GM12872 (cell line): ENCODE data around the gene LRR1.
A peak's percentile ranks its signal among the peaks of the same experiment; 100 is the strongest.

Experiments
- TF ChIP-seq, protein P1 (sequence below): IDR thresholded peaks from 3 replicates; pipeline ENCODE4 v1.5.1; 2011; ENCODE audit warnings: low read depth, mild to moderate bottlenecking, low read length, moderate library complexity; ENCODE audit not compliant: insufficient read depth

The LRR1 gene

DNA sequence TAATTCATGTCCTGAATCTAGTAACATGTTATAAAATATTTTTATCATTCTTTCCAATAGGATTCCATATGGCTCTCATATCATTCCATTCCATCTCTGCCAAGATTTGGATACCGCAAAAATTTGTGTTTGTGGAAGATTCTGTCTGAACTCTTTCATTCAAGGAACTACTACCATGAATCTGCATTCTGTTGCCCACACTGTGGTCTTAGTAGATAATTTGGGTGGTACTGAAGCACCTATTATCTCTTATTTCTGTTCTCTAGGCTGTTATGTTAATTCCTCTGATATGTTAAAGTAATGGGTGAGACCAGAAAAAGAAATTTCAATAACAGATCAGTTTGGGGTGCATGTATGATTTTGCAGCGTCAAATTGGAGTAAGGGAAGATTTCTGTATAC lies 15.5 kb downstream of the LRR1 start:
- TF ChIP-seq, protein P1, sequence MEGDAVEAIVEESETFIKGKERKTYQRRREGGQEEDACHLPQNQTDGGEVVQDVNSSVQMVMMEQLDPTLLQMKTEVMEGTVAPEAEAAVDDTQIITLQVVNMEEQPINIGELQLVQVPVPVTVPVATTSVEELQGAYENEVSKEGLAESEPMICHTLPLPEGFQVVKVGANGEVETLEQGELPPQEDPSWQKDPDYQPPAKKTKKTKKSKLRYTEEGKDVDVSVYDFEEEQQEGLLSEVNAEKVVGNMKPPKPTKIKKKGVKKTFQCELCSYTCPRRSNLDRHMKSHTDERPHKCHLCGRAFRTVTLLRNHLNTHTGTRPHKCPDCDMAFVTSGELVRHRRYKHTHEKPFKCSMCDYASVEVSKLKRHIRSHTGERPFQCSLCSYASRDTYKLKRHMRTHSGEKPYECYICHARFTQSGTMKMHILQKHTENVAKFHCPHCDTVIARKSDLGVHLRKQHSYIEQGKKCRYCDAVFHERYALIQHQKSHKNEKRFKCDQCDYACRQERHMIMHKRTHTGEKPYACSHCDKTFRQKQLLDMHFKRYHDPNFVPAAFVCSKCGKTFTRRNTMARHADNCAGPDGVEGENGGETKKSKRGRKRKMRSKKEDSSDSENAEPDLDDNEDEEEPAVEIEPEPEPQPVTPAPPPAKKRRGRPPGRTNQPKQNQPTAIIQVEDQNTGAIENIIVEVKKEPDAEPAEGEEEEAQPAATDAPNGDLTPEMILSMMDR: no peak

DNA sequence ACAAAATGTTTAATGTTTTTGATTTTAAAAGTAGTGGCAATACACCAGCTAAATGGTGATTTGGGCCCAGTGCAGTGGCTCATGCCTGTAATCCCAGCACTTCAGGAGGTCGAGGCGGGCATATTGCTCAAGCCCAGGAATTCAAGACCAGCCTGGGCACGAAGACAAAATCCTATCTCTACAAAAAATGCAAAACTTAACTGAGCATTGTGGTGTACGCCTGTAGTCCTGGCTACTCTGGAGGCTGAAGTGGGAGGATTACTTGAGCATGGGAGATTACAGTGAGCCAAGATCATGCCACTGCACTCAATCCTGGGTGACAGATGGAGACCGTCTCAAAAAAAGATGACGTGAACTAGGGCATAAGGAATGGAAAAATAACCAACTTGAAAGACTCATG lies 17.0 kb downstream of the LRR1 start:
- TF ChIP-seq, protein P1: no peak

DNA sequence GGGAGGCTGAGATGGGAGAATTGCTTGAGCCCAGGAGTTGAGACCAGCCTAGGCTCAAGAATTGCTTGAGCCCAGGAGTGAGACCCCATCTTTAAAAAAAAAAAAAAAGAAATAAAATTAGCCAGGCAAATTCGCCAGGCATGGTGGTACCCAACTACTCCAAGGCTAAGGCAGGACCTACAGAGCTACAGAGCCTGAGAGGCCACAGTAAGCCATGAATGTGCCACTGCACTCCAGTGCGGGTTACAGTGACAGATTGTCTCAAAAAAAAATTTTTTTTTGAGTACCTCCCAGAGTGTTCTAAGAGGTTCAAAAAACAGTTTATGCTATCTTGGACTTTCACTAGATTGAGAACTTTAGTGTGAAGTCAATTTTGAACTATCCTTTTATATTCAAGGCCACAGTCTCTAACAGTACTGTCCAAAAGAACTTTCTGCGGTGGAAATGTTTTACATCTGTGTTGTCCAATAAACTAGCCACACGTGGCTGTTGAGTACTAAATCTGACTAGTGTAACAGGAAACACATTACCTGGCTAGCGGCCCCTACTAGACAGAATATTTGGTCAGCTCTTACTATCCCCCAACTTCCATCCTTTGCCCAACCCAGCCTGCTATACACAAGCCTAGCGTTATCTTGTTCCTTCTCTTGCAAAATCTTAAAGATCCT lies 19.2 kb downstream of the LRR1 start:
- TF ChIP-seq, protein P1: no peak

DNA sequence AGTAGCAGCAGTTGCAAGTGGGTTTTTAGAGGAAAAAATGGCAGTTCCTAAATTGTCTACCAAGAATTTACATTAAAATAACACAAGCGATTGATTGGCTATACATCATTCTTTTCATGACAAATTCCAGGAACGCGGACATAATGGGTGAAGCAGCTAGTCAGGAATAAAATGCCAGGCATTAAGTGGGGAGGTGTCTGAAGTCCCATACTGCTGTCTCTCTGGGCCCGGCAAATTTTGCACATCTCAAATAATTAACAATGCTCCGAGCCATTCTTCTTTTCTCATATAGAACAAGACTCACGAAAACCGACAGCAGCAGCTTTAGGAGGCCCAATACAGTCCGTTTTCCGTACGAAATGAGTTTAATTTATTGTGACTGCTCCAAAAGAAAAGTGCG lies 21.0 kb downstream of the LRR1 start:
- TF ChIP-seq, protein P1: no peak

DNA sequence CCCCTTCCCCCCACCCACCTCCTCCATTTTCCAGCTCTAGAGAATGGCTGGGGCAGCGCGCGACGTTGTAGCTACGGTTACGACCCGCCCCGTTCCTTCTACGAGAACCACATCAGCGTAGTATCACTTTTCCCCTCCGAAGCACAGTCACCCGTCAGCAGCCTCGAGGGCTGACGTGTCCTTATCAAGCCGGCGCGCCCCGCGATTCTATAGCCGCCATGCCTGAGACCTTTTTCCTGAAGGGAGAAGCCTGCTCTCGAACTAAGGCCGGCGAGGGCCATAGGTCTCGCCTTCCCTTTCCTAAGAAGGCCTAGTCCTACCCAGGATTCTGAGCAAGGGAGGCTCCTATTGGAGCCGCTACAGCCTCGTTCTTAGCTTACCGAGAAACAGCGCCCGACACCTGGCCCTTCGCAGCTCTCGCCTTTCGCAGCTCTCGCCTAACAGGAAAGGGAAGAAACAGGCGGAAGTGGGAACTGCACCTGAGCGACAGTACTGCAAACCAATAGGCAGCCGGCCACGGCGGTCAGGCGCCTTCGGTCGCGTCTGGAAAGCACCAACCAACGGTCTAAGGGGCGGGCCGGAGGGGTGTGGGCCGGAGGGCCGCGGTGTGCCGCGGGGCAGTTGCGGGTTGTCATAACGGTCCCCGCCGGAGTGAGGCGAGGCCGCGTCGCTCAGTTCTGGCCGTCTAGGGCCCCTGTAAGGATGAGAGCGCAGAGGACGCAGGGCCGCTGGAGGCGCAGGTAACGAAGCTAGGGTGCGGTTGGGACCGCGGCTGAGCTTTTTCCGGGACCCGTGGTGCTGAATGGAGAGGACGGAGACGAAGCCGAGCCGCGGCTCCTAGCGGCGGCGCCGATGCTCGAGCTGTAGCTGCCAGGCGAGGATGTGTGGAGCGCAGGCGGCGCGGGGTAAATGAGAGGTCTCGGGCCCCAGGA lies 21.7 kb downstream of the LRR1 start, which contains the start of the genes MGAT2 and RPL36AL:
Gene MGAT2, plus strand, starts transcription at position 618 of the 932 bp plus-strand sequence. CDS start 470 bp downstream, outside the sequence.
Gene RPL36AL, minus strand, starts transcription at position 445 of the 932 bp plus-strand sequence. CDS start 1,522 bp downstream, outside the sequence.
- TF ChIP-seq, protein P1: peak; percentile 28; the same call in 1 of the 3 replicates

DNA sequence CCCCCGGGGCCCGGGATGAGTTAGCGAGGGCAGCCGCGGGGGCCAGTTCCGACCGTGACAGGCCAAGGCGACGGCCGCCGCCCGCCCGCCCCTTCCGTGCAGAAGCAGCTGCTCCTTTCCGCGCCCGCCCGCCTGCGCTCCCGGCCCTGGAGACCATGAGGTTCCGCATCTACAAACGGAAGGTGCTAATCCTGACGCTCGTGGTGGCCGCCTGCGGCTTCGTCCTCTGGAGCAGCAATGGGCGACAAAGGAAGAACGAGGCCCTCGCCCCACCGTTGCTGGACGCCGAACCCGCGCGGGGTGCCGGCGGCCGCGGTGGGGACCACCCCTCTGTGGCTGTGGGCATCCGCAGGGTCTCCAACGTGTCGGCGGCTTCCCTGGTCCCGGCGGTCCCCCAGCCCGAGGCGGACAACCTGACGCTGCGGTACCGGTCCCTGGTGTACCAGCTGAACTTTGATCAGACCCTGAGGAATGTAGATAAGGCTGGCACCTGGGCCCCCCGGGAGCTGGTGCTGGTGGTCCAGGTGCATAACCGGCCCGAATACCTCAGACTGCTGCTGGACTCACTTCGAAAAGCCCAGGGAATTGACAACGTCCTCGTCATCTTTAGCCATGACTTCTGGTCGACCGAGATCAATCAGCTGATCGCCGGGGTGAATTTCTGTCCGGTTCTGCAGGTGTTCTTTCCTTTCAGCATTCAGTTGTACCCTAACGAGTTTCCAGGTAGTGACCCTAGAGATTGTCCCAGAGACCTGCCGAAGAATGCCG lies 22.6 kb downstream of the LRR1 start:
- TF ChIP-seq, protein P1: no peak
